Forelimb muscle (tissue), 1 donor: ENCODE measurements around the gene VSTM4. TPM values are rescaled to one million over a fixed set of nuclear protein-coding genes. Genes with fewer than 3 reads are reported as not detected.
A peak's percentile ranks its signal among the peaks of the same experiment; 100 is the strongest.

ENCODE experiments used
- DNase-seq: peaks from one replicate; pipeline ENCODE4 v3.0.0-alpha.2; 2013; ENCODE audit warnings: low read depth
- polyA plus RNA-seq: library from polyadenylated mRNA; unstranded; fragments of 120-200 nt; gene quantifications from one replicate; pipeline ENCODE4 v1.2.1, GENCODE V29; 2013; ENCODE audit not compliant: insufficient read length

VSTM4 gene
- polyA plus RNA-seq, 1 donor = 40.9 TPM

GRCh38 chr10:49044293-49045193 is 70.8 kb downstream of the VSTM4 start:
- no peak for DNase-seq

DNA sequence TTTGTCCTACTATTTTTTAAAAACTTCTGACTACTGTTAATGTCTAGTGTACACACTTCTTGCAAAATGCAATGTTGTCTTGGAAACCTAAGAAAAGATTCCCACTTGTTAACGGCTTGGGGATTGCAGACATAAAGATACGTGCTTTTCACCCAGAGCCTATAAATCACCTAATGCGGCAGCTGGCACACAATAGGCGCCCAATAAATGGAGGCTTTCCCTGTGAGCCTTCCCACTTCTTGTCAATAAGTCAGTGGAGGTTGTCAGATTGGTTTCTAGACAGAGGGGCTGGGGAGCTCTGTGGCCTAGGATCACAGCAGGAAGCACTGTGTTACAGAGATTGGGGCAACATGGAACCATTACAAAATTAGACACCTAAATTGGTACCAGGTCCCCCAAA is 74.7 kb downstream of the VSTM4 start:
- no peak for DNase-seq

DNA sequence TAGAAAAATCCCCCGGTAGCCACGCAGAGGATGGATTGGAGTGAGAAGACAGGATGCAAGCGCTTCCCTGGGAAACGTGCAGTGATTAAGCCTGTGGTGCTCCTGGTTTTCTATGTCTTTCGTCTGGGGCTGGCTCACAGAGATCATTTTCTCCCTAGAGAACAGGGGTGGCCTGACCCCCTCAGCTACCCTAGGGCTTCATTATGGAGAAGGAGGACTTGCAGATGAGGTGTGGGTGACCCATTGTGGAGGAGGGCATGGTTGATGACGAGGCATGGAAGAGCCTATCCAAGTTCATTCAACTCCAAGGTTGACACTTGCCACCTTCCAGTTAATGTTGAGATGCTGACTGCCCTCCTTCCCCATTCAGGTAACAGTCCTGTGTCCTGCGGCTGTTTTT is 75.9 kb downstream of the VSTM4 start:
- DNase-seq = no peak

DNA sequence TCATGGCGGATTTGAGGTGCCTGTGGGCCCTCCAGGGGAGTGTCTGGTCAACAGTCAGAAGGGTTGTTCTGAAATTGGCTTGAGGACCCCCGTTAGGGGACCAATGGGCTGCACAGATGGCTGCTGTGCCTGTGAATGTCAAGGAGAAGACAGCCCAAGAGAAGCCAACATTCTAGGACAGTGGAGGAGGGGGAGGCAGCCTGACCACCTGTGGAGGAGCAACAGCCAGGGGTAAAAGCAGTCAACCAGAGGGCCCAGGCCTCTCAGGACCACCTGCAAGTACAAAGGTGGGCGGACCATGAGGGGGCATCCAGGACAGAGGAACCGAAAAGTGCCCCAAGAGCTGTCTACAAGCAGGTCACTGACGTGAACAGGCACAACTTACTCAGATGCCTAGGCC is 76.6 kb downstream of the VSTM4 start:
- DNase-seq = no peak

DNA sequence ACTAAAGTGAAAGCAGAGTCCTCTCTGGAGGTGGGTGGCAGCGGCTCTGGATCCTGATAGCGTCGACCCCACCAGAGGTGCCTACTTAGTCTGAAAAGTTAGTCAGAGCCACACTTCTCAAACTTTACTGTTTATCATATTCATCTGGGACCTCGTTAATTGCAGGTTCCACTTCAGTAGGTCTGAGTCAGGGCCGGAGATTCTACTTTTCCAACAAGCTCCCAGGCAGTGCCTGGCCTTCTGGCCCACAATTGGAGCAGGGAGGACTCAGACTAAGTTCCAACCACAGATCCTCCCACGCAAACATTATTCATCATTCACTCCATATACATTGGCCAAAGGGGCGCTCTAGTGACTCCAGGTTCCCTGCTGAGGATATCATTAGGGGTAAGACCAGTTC is 78.1 kb downstream of the VSTM4 start:
- no peak for DNase-seq

DNA sequence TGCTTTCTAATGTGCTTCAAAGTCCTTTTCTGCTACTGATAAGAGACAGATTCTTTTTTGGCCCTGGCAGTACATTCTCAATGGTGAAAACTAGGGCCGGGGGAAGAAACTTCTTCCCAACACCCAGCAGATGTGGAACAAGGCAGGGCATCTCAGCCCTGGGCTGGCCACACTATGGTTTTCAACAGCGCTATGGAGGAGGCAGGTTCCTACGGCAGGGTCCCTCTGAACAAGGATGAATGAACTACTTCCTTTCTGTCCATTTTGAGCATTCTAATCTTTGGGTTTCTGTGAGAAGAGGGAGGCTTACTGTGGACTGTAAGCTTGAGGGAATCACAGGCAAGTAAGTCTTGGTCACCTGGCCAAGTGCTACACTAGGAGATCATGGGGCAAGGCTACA is 78.7 kb downstream of the VSTM4 start:
- DNase-seq = no peak

GRCh38 chr10:49035920-49036319 is 79.4 kb downstream of the VSTM4 start:
- no peak for DNase-seq

- no peak for DNase-seq
These were observed 80.4 kb downstream of the VSTM4 start for GRCh38 chr10:49034925-49035324.

- no peak for DNase-seq
These were observed 81.4 kb downstream of the VSTM4 start for GRCh38 chr10:49033939-49034338.

DNA sequence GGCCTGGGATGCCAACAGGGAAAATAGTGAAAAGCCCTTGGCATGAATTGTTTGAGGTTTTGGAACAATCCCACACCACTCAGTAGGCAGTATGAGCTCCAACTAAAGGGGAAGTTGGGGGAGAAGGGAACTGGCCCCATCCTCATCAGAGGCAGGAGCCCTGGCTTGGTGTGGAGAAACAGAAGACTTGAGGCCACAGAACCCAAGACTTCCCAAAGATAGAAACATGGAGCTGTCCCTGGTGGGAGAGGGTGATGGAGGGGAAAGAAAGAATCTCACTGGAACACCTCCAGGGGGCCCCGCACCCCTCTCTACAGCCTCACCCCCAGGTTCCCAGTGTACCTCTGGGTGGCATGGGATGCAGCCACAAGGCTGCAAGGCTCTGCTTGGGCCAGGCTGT is 85.7 kb downstream of the VSTM4 start:
- DNase-seq = no peak

GRCh38 chr10:49028639-49029038 is 86.7 kb downstream of the VSTM4 start:
- no peak for DNase-seq

GRCh38 chr10:49025347-49025983 is 89.9 kb downstream of the VSTM4 start:
- no peak for DNase-seq

GRCh38 chr10:49024484-49024883 is 90.8 kb downstream of the VSTM4 start:
- DNase-seq = no peak

- peak; percentile 56 for DNase-seq
These were observed 91.6 kb downstream of the VSTM4 start for GRCh38 chr10:49023752-49024151.

GRCh38 chr10:49023071-49023470 is 92.3 kb downstream of the VSTM4 start:
- DNase-seq = no peak

GRCh38 chr10:49021685-49022084 is 93.6 kb downstream of the VSTM4 start:
- DNase-seq = no peak

DNA sequence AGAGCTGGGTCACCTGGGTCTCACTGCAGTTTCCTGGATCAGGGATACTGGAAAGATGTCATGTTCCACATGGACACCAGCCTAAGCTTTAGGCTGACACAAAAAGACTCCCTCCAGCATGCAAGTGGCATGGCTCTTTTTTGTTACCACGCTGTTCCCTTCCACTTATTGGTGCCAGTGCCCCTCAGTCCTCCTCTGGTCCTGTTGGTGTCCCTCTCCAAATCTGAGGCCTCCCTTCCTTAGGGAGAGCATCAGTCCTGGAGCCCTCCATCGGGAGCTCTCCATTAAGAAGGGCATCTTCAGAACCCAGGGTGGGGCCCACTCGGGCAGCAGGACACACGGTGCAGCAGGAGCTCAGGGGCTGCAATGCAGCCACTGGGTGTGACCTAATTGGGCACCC is 99.6 kb downstream of the VSTM4 start:
- no peak for DNase-seq

DNA sequence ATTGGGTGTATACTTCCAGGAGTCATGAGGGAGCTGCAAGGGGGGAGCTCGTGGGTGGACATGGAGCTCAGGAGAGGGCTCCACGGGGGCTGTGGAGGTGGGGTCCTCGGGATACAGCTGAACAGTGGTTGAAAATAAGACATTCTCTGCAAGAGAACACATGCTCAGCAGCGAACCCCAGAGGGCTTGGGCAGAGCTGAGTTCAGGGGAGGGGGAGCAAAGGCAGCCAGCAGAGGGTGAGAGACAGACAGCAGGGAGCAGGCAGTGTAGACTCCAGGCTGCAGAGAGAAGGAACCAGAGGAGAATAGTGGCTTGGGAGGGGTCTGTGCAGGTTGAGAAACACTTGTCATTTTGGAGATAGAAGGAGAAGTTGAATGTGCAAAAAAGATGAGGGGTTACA is 102.7 kb downstream of the VSTM4 start:
- no peak for DNase-seq

DNA sequence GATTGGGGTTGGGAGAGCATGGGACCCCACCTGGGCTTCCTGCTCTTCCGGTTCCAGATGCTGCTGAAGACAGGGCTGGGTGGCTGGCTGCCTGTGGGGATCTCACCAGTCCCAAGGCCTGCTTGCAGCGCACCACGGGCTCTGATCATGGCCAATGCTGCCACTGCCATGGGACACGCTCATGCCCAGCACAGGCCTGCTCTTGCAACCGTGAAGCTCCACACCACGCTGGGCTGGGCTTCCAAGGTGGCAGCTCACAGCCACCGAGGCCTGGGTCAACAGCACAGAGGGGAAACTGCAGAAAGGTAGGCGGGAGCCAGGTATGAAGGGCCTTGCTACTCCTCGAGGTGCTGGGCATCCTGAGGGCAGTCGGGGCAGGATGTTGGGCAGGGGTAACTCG is 103.6 kb downstream of the VSTM4 start:
- DNase-seq = no peak

GRCh38 chr10:49010865-49011264 is 104.5 kb downstream of the VSTM4 start:
- DNase-seq = no peak

DNA sequence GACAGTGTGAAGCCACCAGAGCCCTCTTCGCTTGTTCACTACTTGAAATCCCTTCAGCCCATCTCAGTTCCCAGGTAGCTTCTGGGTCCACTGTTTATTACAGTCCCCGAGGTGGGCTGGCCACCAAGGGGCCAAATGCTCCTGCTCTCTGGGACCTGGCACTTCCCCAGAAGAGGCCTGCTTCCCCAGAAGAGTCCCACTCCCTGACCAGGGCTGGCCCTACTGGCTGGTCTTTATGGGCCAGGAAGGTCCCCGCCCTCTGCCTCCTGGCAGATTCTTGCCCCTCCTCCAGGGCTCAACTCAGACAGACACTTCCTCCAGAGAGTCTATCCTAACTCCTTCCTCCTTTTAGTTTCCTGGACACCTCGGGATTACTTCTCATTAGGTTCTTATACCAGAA is 105.0 kb downstream of the VSTM4 start:
- DNase-seq = no peak

- no peak for DNase-seq
These were observed 105.9 kb downstream of the VSTM4 start for GRCh38 chr10:49009199-49009979.
